HCT116 (cell line): ENCODE data around the gene IGSF9. TPM values are rescaled to one million over a fixed set of nuclear protein-coding genes. Genes with fewer than 3 reads are reported as not detected.

ENCODE experiments used
- ATAC-seq: fragments of 200-7000 bp; cut with Tn5 transposase; 2 replicates; pipeline ENCODE4 v1.9.1; 2020; ENCODE audit warnings: mild to moderate bottlenecking, moderate library complexity
- BruUV-seq: library from RNA; stranded (reverse); fragments of 400-500 nt; replicated peaks from 2 replicates; lab custom pipeline; 2021; lab: Mats Ljungman, UMichigan
- CTCF ChIA-PET: fragments of 300-600 bp; sonication (Branson Sonifier 250); formaldehyde crosslinking; loops from one replicate; lab custom pipeline; 2021; ENCODE audit warnings: antibody characterized with exemption; lab: Charles Lee
- POLR2A ChIA-PET: fragments of 300-600, 350-600 bp; sonication (Branson Sonifier 250); formaldehyde crosslinking; loops from one replicate; lab custom pipeline; 2021; ENCODE audit warnings: antibody characterized with exemption; lab: Charles Lee
- RAD21 ChIA-PET, 2 experiments: fragments of 300-600 bp; sonication (Branson Sonifier 250); formaldehyde crosslinking; loops; one replicate each; lab custom pipeline; 2023; ENCODE audit warnings: low total read pairs in 2 of 2; ENCODE audit not compliant: uncharacterized antibody in 2 of 2, unreplicated experiment in 2 of 2, low non-redundant PET in 1 of 2; lab: Charles Lee
- DNase-seq: peaks from one replicate; pipeline ENCODE4 v3.0.0-alpha.2; 2010; ENCODE audit warnings: low read depth, low spot score
- H2AFZ ChIP-seq: fragments of 200-600 bp; shearing (Covaris generic), sonication (generic); 2 replicates; pipeline ENCODE4 v1.6.1; 2017; ENCODE audit warnings: low read depth, mixed run types, mixed read lengths, antibody characterized with exemption, low read length; ENCODE audit not compliant: poor library complexity, severe bottlenecking
- H3K27ac ChIP-seq: 2 replicates; pipeline ENCODE4 v1.5.1; 2012; ENCODE audit warnings: low read depth, low read length
- H3K27me3 ChIP-seq: fragments of 200-600 bp; sonication (generic); 2 replicates; pipeline ENCODE4 v1.6.1; 2016; ENCODE audit warnings: mixed run types, low read length, mixed read lengths; ENCODE audit not compliant: insufficient read depth
- H3K36me3 ChIP-seq, 2 experiments: fragments of 200-500 bp in 1 of 2; fragments of 200-600 bp in 1 of 2; sonication (Bioruptor generic) in 1 of 2; sonication (generic) in 1 of 2; 2 replicates each; pipeline versions ENCODE4 v1.5.1 to v1.6.1; 2014 to 2016; ENCODE audit warnings: low read length in 2 of 2, inconsistent platforms in 1 of 2, mixed read lengths in 1 of 2, mixed run types in 1 of 2; ENCODE audit not compliant: insufficient read depth in 2 of 2, control insufficient read depth in 1 of 2
- H3K4me1 ChIP-seq, 2 experiments: fragments of 200-600 bp in 1 of 2; sonication (generic) in 1 of 2; 2 replicates each; pipeline versions ENCODE4 v1.5.1 to v1.6.1; 2012 to 2017; ENCODE audit warnings: low read length in 2 of 2, inconsistent platforms in 1 of 2, mild to moderate bottlenecking in 1 of 2, mixed read lengths in 1 of 2, mixed run types in 1 of 2, moderate library complexity in 1 of 2; ENCODE audit not compliant: insufficient read depth in 2 of 2, control insufficient read depth in 1 of 2
- H3K4me2 ChIP-seq: fragments of 200-600 bp; sonication (generic); 2 replicates; pipeline ENCODE4 v1.6.1; 2017; ENCODE audit warnings: mixed run types, low read length, mixed read lengths
- H3K4me3 ChIP-seq, 2 experiments: fragments of 200-600 bp in 1 of 2; sonication (generic) in 1 of 2; replicated peaks in 1 of 2; 2 replicates each; pipeline ENCODE4 v1.5.1; 2011 to 2016; ENCODE audit warnings: low read length in 2 of 2, control low read depth in 1 of 2, low read depth in 1 of 2, mild to moderate bottlenecking in 1 of 2, mixed read lengths in 1 of 2, mixed run types in 1 of 2
- H3K79me2 ChIP-seq: fragments of 200-600 bp; sonication (generic); 2 replicates; pipeline ENCODE4 v1.6.1; 2017; ENCODE audit warnings: mild to moderate bottlenecking, mixed run types, low read length, moderate library complexity, mixed read lengths; ENCODE audit not compliant: insufficient read depth
- H3K9ac ChIP-seq: fragments of 200-600 bp; sonication (generic); 2 replicates; pipeline ENCODE4 v1.6.1; 2016; ENCODE audit warnings: low read length, mixed read lengths
- H3K9me2 ChIP-seq: fragments of 200-600 bp; sonication (generic), shearing (Covaris generic); 2 replicates; pipeline ENCODE4 v1.6.1; 2017; ENCODE audit warnings: mixed run types, mild to moderate bottlenecking, moderate library complexity; ENCODE audit not compliant: insufficient read depth
- H3K9me3 ChIP-seq, 2 experiments: fragments of 200-500 bp in 1 of 2; fragments of 200-600 bp in 1 of 2; sonication (Bioruptor generic) in 1 of 2; sonication (generic) in 1 of 2; 2 replicates each; pipeline ENCODE4 v1.6.1; 2014 to 2017; ENCODE audit warnings: low read length in 2 of 2, mixed read lengths in 2 of 2, inconsistent platforms in 1 of 2, low read depth in 1 of 2, mild to moderate bottlenecking in 1 of 2, mixed run types in 1 of 2, moderate library complexity in 1 of 2; ENCODE audit not compliant: control insufficient read depth in 1 of 2, insufficient read depth in 1 of 2
- H4K20me1 ChIP-seq: fragments of 200-600 bp; sonication (generic), shearing (Covaris generic); 2 replicates; pipeline ENCODE4 v1.6.1; 2017; ENCODE audit warnings: mixed run types, mild to moderate bottlenecking, moderate library complexity; ENCODE audit not compliant: insufficient read depth
- CEBPB ChIP-seq: IDR thresholded peaks from 2 replicates; pipeline ENCODE4 v1.6.1; 2012; ENCODE audit warnings: low read depth
- EGR1 ChIP-seq: IDR thresholded peaks from 2 replicates; pipeline ENCODE4 v1.6.1; 2012; ENCODE audit warnings: low read depth
- ELF1 ChIP-seq: IDR thresholded peaks from 2 replicates; pipeline ENCODE4 v1.6.1; 2012; ENCODE audit warnings: low read depth, borderline replicate concordance
- EZH2 ChIP-seq: fragments of 200-600 bp; sonication (generic); IDR thresholded peaks from 2 replicates; pipeline ENCODE4 v1.6.1; 2017; ENCODE audit warnings: antibody characterized with exemption, mixed run types
- EZH2phosphoT487 ChIP-seq: fragments of 200-600 bp; IDR thresholded peaks from 2 replicates; pipeline ENCODE4 v1.6.1; 2018; ENCODE audit warnings: antibody characterized with exemption, borderline replicate concordance
- POLR2A ChIP-seq: IDR thresholded peaks from 2 replicates; pipeline ENCODE4 v1.7.0; 2011; ENCODE audit warnings: borderline replicate concordance; ENCODE audit not compliant: insufficient read depth, insufficient read length; ENCODE audit errors: extremely low read depth
- RAD21 ChIP-seq: IDR thresholded peaks from 2 replicates; pipeline ENCODE4 v1.6.1; 2012; ENCODE audit warnings: low read depth, mild to moderate bottlenecking
- SP1 ChIP-seq: IDR thresholded peaks from 2 replicates; pipeline ENCODE4 v1.6.1; 2012; ENCODE audit warnings: low read depth
- SRF ChIP-seq: IDR thresholded peaks from 2 replicates; pipeline ENCODE4 v1.6.1; 2012; ENCODE audit warnings: low read depth
- YY1 ChIP-seq: IDR thresholded peaks from 2 replicates; pipeline ENCODE4 v1.6.1; 2011; ENCODE audit warnings: low read length, low read depth, moderate library complexity, mild to moderate bottlenecking; ENCODE audit not compliant: insufficient replicate concordance; ENCODE audit errors: extremely low read depth
- ZFX ChIP-seq: fragments of 450-650 bp; IDR thresholded peaks from 2 replicates; pipeline ENCODE4 v1.6.1; 2017
- intact Hi-C: fragments of 100-400 bp; cut with micrococcal nuclease; formaldehyde crosslinking; loops from 2 replicates; pipeline ENCODE4 v1.10.0; 2022
- total RNA-seq: library from RNA; stranded (reverse); gene quantifications from one replicate; pipeline ENCODE4 v1.2.1, GENCODE V29; 2021; ENCODE audit not compliant: unreplicated experiment
- TF ChIP-seq, protein P1 (sequence below): IDR thresholded peaks from 2 replicates; pipeline ENCODE4 v1.6.1; 2012
- TF ChIP-seq, protein P2 (sequence below): IDR thresholded peaks from 2 replicates; pipeline ENCODE4 v1.6.1; 2012; ENCODE audit warnings: low read depth

The IGSF9 gene
- total RNA-seq, 1 experiment from 2014 or later = 10.3 TPM

- peaks cover 7 to 14% of the 10 kb centered on the region in 2 experiments; a peak in 2 of 4 replicates for H3K36me3 ChIP-seq
- ATAC-seq (no peak), DNase-seq (no peak)
- intact Hi-C loops = no loop called here
- H3K9ac ChIP-seq = 0 out of 2 replicates have a peak overlapping the region, but pooled peaks have one; percentile 87
- POLR2A ChIA-PET = no interaction called here
- H3K4me3 ChIP-seq = no peak overlapping the region
- CTCF ChIA-PET = no interaction called here
- no peaks in the 10 kb centered on the region; the same call in 1 of the 2 replicates for H4K20me1 ChIP-seq
- peaks cover 21 to 44% of the 10 kb centered on the region in 2 experiments for H3K4me1 ChIP-seq
- H3K9me3 ChIP-seq = no peaks in the 10 kb centered on the region
- H3K9me2 ChIP-seq = no peaks in the 10 kb centered on the region
- TF ChIP-seq YY1 = no peak
- no peak for TF ChIP-seq RAD21
- no peak for TF ChIP-seq EGR1
- TF ChIP-seq, protein P1, sequence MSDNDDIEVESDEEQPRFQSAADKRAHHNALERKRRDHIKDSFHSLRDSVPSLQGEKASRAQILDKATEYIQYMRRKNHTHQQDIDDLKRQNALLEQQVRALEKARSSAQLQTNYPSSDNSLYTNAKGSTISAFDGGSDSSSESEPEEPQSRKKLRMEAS = no peak
- TF ChIP-seq SP1 = no peak
- TF ChIP-seq CEBPB = no peak
- TF ChIP-seq, protein P2, sequence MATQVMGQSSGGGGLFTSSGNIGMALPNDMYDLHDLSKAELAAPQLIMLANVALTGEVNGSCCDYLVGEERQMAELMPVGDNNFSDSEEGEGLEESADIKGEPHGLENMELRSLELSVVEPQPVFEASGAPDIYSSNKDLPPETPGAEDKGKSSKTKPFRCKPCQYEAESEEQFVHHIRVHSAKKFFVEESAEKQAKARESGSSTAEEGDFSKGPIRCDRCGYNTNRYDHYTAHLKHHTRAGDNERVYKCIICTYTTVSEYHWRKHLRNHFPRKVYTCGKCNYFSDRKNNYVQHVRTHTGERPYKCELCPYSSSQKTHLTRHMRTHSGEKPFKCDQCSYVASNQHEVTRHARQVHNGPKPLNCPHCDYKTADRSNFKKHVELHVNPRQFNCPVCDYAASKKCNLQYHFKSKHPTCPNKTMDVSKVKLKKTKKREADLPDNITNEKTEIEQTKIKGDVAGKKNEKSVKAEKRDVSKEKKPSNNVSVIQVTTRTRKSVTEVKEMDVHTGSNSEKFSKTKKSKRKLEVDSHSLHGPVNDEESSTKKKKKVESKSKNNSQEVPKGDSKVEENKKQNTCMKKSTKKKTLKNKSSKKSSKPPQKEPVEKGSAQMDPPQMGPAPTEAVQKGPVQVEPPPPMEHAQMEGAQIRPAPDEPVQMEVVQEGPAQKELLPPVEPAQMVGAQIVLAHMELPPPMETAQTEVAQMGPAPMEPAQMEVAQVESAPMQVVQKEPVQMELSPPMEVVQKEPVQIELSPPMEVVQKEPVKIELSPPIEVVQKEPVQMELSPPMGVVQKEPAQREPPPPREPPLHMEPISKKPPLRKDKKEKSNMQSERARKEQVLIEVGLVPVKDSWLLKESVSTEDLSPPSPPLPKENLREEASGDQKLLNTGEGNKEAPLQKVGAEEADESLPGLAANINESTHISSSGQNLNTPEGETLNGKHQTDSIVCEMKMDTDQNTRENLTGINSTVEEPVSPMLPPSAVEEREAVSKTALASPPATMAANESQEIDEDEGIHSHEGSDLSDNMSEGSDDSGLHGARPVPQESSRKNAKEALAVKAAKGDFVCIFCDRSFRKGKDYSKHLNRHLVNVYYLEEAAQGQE = no peak
- no peak for TF ChIP-seq ZFX
- no peak for TF ChIP-seq EZH2phosphoT487
- TF ChIP-seq EZH2 = no peak
- TF ChIP-seq POLR2A = no peak
- TF ChIP-seq ELF1 = no peak
- TF ChIP-seq SRF = no peak
- peak overlapping the region; percentile 93 for H3K4me2 ChIP-seq
- no peak overlapping the region for H2AFZ ChIP-seq
- no peak overlapping the region; the same call in 1 of the 2 replicates for H3K27ac ChIP-seq
- H3K79me2 ChIP-seq = peaks cover 36% of the 10 kb centered on the region
- H3K27me3 ChIP-seq = no peaks in the 10 kb centered on the region
- BruUV-seq = no TSS peak
- RAD21 ChIA-PET = no interaction called here
Measured at GRCh38 chr1:159922511-159923202, 22.8 kb downstream of the IGSF9 start.
